Measurements from ENCODE around the gene MFSD6. TPM values are rescaled to one million over a fixed set of nuclear protein-coding genes. Genes with fewer than 3 reads are reported as not detected.

Gene MFSD6
- total RNA-seq, 1 donor from 2014 or later: 1.5 TPM

DNA sequence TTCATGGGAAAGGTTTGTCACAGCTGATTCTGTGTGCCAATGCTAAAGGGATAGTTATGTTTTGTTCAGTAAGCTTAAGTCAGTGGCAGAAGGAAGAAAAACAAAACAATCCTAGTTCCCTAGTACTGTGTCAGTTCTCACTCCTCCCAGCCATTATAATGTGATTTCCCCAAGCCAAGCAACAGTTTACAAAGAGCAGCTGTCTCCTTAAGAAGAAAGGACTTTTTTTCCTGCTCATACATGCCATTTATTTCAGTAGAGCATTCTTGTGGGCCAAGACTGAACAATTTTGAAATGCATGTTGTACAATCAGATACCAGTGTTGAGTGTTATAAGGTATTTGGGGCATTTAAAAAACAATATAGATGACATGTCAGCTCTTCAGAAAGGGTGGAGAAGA is 74.3 kb downstream of the MFSD6 start:
- Mint-ChIP-seq H3K27ac (ENCODE audit: unreplicated experiment) (no peak overlapping the region), H3K36me3 (ENCODE audit: low read depth) (no peaks in the 10 kb centered on the region), H3K27me3 (ENCODE audit: low read depth) (no peaks in the 10 kb centered on the region), H3K4me3 (no peak overlapping the region), H3K9me3 (no peaks in the 10 kb centered on the region), H3K4me1 (peaks cover 10% of the 10 kb centered on the region)
- TF ChIP-seq, protein P1, sequence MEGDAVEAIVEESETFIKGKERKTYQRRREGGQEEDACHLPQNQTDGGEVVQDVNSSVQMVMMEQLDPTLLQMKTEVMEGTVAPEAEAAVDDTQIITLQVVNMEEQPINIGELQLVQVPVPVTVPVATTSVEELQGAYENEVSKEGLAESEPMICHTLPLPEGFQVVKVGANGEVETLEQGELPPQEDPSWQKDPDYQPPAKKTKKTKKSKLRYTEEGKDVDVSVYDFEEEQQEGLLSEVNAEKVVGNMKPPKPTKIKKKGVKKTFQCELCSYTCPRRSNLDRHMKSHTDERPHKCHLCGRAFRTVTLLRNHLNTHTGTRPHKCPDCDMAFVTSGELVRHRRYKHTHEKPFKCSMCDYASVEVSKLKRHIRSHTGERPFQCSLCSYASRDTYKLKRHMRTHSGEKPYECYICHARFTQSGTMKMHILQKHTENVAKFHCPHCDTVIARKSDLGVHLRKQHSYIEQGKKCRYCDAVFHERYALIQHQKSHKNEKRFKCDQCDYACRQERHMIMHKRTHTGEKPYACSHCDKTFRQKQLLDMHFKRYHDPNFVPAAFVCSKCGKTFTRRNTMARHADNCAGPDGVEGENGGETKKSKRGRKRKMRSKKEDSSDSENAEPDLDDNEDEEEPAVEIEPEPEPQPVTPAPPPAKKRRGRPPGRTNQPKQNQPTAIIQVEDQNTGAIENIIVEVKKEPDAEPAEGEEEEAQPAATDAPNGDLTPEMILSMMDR (conservative IDR thresholded peaks at IDR 0.05): no peak
- DNase-seq (ENCODE audit: low read depth, low spot score): no peak

DNA sequence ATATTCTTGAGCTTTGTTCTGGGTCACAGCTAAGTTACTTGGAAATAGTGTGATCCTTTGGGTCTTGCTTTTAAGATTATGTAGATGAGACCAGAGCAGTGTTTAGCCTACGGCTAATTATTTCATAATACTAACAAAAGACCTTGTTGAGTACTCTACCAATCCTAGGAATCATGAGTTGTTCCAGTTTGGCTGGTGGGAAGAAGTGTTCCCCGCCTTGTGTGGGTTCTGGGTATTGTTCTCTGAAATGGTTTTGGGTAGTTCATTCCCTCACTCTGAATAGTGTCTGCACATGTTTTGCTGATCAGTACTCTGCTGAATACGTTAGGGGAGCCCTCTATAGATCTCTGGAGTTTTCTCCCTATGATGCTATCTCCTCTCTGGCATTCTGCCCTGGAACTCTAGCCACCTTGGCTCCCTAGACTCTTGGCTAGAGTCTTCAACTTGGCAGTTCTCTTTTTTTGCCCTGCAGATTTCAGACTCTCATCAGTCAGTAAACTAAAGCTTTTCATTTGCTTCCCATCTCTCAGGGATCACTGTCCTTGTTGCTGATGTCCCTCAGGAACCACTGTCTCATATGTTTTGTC is 78.0 kb downstream of the MFSD6 start:
- H3K27me3 Mint-ChIP-seq (ENCODE audit: low read depth): no peaks in the 10 kb centered on the region
- TF ChIP-seq, protein P1 (conservative IDR thresholded peaks at IDR 0.05): no peak
- no peak overlapping the region for H3K4me3 Mint-ChIP-seq
- no peak overlapping the region for H3K27ac Mint-ChIP-seq (ENCODE audit: unreplicated experiment)
- no peak for DNase-seq (ENCODE audit: low read depth, low spot score)
- H3K4me1 Mint-ChIP-seq: peaks cover 27% of the 10 kb centered on the region
- no peaks in the 10 kb centered on the region for H3K9me3 Mint-ChIP-seq
- H3K36me3 Mint-ChIP-seq (ENCODE audit: low read depth): no peaks in the 10 kb centered on the region

DNA sequence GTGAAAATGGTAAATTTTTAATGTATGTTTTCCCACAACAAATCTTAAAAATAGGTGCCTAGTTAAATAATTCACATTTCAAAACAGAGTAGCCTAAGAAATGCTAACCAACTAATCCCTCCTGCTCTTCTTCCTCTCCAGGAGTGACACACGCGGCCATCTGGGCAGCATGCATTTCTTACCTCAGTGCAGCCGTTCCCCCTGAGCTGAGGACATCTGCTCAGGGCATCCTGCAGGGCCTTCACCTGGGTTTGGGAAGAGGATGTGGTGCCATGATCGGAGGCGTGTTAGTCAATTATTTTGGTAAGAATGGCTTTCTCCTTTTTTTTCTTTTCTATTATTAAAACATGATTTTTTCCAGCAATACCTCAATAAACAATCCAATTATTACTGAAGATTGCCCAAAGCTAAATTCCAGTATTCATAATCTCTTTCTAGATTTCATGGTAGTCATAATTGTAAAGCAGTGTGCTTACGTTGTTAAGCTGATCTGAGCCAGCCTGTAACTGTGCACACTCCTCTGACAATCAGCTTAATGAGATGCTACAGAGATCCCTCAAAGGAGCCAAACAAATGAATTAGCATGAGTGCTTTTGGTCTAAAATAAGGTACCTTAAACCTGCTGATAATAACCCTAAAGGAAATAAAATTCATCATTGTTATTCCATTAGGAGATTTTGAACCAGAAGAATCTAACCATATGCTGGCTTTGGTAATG is 80.5 kb downstream of the MFSD6 start:
- Mint-ChIP-seq H3K27me3 (ENCODE audit: low read depth) (no peaks in the 10 kb centered on the region), H3K36me3 (ENCODE audit: low read depth) (peaks cover 19% of the 10 kb centered on the region), H3K9me3 (peaks cover 11% of the 10 kb centered on the region), H3K27ac (ENCODE audit: unreplicated experiment) (no peak overlapping the region), H3K4me3 (no peak overlapping the region), H3K4me1 (peaks cover 17% of the 10 kb centered on the region)
- TF ChIP-seq, protein P1 (conservative IDR thresholded peaks at IDR 0.05): no peak
- DNase-seq (ENCODE audit: low read depth, low spot score): no peak

DNA sequence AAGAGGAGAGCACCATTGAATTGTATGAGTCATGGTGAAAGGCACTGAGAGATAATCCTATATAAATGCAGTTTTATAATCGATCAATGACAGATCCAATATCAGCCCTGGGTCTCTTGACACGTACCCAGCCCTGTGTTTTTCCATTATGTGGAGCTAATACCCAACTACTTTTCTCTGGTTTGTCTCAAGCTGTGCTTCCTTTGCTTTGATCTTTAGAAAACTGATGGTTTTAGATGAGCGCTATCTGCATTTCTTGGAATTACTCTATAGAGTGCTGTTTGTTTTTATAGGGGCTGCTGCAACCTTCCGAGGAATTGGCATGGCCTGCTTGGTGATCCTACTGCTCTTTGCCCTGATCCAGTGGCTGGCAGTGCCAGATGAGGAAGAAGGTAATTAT is 81.3 kb downstream of the MFSD6 start:
- no peak for DNase-seq (ENCODE audit: low read depth, low spot score)
- Mint-ChIP-seq H3K4me3 (no peak overlapping the region), H3K4me1 (peaks cover 17% of the 10 kb centered on the region), H3K9me3 (peaks cover 13% of the 10 kb centered on the region), H3K36me3 (ENCODE audit: low read depth) (peaks cover 21% of the 10 kb centered on the region), H3K27me3 (ENCODE audit: low read depth) (no peaks in the 10 kb centered on the region), H3K27ac (ENCODE audit: unreplicated experiment) (no peak overlapping the region)
- TF ChIP-seq, protein P1 (conservative IDR thresholded peaks at IDR 0.05): no peak

DNA sequence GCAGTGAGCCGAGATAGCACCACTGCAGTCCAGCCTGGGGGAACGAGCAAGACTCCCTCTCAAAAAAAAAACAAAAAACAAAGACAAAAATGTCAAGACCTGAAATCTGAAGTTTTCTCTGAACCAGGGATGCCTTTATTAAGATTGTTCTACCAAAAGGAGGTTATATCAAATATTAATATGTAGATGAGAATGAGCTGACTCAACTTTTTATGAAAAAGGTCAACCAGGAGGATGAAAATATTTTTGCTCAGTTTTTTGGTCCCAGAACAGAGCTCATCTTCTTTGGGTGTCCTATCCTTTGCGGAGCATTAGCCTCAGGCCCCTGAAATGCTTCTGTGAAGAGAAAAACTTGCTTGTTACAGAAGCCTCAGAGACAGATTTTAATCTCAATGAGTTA is 82.3 kb downstream of the MFSD6 start:
- no peaks in the 10 kb centered on the region for H3K27me3 Mint-ChIP-seq (ENCODE audit: low read depth)
- H3K36me3 Mint-ChIP-seq (ENCODE audit: low read depth): peaks cover 21% of the 10 kb centered on the region
- peaks cover 13% of the 10 kb centered on the region for H3K9me3 Mint-ChIP-seq
- DNase-seq (ENCODE audit: low read depth, low spot score): no peak
- TF ChIP-seq, protein P1 (conservative IDR thresholded peaks at IDR 0.05): no peak
- peaks cover 17% of the 10 kb centered on the region for H3K4me1 Mint-ChIP-seq
- H3K27ac Mint-ChIP-seq (ENCODE audit: unreplicated experiment): peak overlapping the region; percentile 23
- no peak overlapping the region for H3K4me3 Mint-ChIP-seq
